GM21390 (cell line): ENCODE data around the gene IRX1.

Source experiments
- ATAC-seq: cut with Tn5 transposase; IDR thresholded peaks from one replicate; pipeline ENCODE4 v1.9.1; 2021; ENCODE audit not compliant: unreplicated experiment

Gene IRX1

GRCh38 chr5:3650320-3650719 is 54.7 kb downstream of the IRX1 start:
- no peak for ATAC-seq

- ATAC-seq, result no peak
Observed at GRCh38 chr5:3650868-3651267, 55.2 kb downstream of the IRX1 start.
